ENCODE results near the gene MRRF.
"Not testable (repeated sequence)": the region's sequence is repeated elsewhere in the genome, so short reads cannot be mapped to it uniquely, and the experiment has no call there.

Gene MRRF

DNA sequence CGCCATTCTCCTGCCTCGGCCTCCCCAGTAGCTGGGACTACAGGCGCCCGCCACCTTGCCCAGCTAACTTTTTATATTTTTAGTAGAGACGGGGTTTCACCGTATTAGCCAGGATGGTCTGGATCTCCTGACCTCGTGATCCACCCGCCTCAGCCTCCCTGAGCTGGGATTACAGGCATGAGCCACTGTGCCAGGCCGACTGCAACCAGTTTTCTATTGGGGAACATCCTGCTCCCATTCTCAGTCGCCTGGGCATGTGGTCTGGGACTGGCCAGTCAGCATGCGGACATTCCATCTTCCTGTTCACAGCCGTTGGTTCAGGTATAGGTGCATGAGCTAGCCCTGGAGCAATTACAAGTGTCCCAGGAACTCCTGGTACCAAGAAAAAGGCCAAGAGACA is 98.4 kb downstream of the MRRF start:
- DNase-seq: not testable (repeated sequence)

DNA sequence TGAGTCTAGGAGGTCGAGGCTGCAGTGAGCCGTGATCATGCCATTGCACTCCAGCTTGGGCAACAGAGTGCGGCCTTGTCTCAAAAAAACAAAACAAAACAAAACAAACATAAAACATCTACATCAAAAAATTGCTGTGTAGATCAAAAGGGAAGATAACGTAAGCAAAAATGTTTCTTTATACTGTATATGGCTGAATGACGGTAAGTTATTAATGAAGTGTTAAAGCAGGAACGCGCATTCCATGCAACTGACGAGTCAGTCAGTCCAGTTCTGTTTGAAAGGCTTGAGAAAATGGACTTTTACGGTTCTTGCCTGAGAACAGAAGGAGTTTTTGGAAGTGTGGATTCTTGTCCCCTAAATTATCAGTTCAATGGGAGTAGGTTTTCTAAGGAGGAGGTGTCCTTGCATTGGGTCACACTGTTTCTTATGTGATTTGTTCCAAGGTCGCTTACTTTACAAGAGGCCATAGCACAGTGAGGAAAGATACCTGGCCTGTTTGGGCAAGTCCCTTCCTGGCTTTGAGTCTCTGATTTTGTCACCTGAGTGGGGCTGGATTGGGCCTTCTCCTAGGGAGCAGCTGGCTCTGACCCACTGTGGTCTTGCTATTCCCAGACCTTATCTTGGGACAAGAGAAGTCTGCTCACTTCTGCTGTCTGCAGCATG is 99.6 kb downstream of the MRRF start:
- no peak for DNase-seq

DNA sequence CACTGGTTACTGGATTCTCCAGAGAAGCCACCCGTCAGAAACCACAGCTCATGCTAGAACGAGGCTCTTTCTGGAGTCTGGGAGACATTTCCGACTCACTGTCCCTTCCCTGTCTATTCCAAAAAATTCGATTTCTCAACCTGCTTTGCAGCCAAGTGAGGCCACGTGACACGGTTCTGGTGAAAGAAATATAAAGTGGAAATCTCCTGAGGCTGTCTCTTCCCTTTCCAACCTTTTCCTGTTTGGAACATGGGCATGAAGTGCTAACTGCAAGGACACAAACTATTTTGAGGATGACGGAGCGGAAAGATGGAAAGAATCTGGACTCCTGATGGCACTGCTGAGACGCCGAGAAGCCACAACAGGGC is 100.1 kb downstream of the MRRF start:
- DNase-seq: no peak

DNA sequence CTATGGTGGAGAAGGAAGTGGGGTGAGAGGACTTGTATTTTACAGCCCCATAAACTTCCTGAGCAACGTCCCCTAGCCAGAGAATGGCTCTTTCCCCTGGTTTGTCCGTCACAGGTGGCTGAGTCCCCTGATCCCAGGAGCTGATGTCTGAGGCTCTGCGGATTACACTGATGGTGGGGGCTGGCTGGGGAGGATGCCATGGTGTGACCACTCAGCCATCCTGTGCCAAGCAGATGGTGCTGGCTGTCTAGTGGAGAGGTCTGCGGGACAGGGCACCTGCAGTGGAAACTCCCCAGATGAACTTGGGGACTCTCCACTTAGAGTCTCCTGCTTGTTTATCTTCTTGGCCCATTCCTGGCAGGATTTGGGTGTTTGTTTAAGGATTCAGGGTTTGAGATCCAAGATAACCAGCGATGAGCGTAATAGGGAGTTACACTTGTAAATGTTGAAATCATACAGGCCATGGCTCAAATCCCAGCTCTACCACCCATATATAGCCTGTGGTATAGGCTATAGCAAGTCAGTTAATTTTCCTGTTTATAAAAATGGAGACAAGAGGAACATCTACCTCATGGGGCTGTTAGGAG is 101.5 kb downstream of the MRRF start:
- no peak for DNase-seq

DNA sequence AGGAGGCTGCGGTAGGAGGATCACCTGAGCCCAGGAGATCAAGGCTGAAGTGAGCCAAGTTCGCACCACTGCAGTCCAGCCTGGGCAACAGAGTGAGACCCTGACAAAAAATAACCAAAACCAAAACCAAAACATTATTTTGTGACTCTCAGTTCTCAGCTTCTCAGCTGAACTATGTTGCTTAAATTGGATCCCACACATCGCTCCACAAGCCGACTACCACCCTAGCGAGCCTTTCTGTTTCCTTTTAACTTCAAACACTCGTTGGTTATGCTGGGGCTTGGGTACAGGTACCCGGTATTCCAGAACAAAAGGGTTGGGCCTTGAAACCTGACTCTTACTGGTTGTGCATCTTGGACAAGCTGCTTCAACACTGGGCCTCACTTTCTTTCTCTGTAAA is 102.4 kb downstream of the MRRF start:
- no peak for DNase-seq

GRCh38 chr9:122367774-122368460 is 103.2 kb downstream of the MRRF start:
- DNase-seq: no peak

DNA sequence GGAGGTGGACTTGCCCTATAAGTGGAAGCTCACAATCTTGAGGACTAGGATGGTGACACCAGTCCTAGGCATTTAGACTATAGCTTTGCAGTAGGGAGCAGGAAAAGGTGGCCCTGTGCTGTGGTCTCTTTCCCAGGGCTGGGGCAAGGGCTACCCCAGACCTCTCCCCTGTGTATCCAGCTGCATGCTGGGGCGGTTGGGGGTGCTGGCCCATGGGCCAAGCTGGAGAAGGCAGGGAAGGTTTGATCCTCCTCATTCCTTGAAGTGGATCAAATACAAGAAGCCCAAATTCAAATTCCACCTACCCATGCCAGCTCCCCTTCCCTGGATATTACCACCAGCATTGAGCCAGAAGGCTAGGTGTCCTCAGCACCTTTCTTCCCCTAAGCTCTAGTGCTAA is 104.0 kb downstream of the MRRF start:
- no peak for DNase-seq

- peak; percentile 79 for DNase-seq
Observed at GRCh38 chr9:122370303-122370702, 105.6 kb downstream of the MRRF start.

GRCh38 chr9:122370869-122371755 is 106.4 kb downstream of the MRRF start, which contains the start of gene PTGS1:
TSS of gene PTGS1 (plus strand) at chr9:122371024. CDS start at chr9:122371085, 61 bp downstream.
- peak; percentile 88 for DNase-seq

DNA sequence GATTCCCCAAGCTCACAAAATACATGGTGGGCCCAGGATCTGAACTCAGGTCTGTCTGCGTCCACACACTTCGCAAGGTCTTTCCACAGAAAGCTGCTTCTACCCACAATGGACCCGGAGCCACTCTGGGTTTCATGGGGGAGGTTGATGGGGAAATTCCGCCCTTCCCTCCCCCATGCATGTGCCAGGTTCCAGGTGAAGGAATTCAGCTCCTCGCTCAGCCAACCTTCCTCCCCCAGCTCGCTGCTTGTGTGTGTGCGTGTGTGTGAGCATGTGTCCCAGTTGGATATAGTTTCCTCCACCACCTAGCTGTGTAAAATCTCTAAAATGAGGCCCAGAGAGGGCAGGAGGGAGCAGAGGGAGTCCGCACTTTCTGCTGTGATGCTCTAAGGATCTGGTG is 107.2 kb downstream of the MRRF start:
- no peak for DNase-seq

DNA sequence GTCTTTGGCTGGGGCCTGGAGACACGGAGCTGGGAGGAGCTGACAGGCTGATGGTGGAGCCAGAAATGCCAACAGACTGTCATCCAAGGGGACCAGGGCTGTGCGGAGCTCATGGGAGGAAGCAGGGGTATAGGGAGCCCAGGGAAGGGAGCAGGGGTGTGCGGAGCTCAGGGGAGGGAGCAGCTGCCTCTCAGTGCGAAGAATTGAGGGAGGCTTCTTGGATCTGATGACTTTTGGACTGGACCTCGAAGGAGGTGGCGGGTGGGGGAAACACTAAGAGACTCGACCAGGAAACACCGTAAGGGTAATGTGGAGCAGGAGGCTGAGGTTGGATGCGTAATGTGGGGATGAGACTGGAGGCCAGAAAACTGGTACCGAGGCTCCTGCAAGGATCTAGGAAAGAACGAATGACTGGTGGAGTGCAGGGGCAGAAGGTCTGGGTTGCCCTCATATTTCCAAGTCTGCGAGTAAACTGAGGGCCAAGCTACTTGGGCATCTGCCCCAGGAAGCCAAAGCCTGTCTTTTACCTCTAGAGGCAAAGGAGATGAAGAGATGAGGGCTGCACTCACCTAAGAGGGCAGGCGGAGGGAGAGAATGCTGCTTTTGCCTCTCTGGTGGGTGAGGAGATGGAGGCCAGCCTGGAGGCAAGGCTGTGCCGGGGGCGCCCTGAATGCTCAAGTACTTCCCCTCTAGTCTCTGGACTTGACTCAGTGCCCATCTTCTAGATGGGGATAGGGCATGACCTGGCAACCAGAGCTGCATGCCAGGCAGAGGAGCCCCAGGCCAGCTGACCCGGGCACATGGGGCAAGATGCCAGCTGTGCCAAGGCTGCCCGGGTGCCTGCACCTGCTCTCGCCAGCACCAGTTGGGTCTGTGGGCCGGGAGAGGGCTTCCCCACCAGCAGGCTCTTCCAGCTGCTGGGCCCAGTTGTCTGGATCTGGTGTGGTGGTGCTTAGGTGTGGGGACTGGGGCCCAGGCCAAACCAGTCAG is 108.5 kb downstream of the MRRF start:
- DNase-seq: no peak

GRCh38 chr9:122374885-122375420 is 110.3 kb downstream of the MRRF start:
- peak; percentile 90 for DNase-seq

DNA sequence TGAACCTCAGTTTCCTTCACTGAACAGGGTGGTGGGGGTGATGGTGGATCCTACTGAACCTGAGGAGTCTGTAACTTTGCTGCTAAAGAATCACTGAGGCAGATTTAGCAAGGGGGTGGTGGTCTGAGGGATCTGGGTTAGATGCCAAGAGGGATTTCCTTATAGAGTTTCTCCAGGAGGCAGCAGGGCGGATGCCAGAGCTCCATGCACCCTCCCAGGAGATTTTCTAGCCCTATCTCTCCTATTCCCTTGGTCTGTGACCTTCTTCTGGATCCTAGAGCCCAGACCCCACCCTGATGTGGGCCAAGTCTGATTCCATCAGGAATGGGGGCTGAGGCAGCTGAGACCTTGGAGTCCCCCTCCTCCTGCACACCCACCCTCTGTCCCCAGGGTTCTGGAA is 112.1 kb downstream of the MRRF start:
- DNase-seq: peak; percentile 18

DNA sequence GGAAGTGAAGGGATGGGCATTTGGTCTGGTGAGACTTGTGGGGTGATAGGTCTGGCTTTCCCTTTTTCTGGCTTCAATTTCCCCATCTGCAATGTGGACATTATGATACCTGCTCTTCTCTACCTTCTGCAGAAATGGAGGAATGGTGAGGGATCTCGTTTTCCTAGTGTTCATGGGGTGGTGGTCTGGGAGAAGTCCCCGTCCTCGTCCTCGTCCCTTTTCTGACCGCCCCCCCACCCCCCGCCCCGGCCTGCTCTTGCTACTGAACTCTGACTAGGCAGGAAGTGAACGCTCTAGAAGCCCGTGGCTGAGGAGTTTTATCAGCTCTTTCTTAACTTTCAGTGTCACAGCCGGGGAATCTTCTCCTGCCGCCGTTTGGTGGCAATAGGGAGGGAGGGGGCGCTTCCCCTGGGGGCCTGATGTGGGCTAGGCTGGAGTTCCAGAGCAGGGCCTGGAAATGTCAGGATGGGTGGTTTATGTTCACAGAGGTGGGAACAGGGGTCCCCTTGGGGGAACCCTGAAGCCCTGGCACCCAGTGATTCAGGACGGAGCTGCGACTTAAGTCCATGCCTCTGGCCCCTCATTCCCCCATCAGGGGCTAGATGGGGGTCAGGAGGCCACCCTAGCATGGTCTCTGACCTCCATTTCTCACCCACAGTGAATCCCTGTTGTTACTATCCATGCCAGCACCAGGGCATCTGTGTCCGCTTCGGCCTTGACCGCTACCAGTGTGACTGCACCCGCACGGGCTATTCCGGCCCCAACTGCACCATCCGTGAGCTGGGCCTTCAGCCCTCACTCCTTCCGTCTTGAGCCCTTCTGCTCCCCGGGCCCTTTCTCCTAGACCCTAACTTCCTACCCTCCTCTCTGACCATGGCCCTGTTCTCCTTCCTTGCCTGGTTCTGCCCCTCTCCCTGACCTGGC is 112.8 kb downstream of the MRRF start:
- peak; percentile 80 for DNase-seq

GRCh38 chr9:122378236-122378635 is 113.6 kb downstream of the MRRF start:
- DNase-seq: no peak

DNA sequence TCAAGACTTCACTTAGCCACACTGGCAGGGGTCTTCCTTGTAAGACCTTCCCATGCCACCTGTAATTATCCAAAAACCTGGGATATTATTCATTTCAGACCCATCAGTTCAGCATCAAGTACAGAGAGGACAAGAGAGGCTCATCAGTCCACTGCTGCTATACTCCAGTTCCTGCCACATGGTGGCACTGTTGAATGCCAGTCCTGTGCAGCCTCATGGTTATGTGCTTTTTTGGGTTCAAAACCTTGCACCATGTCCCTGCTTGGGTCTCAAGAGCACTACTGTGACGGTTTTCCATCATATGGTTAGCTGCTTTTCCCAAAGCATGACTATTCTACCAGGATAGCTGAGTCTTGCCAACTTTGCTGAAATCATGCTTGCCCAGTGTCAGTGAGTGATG is 114.7 kb downstream of the MRRF start:
- DNase-seq: peak; percentile 32

DNA sequence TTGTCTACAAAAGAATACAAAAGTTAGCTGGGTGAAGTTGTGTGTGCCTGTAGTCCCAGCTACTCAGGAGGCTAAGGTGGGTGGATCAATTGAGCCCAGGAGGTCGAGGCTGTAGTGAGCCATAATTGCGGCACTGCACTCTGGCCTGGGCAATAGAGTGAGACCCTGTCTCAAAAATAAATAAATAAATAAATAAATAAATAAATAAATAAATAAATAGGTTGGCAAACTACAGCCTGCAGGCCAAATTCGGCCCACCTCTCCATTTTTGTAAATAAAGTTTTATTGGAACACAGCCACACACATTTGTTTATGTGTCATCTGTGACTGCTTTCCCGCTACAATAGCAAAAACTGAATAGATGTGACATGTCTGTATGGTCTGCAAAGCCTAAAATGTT is 115.6 kb downstream of the MRRF start:
- no peak for DNase-seq
